SU-DHL-6 (cell line): ENCODE results near the gene STK38L.

Source experiments
- H2AFZ ChIP-seq: fragments of 200-600 bp; sonication (generic); 2 replicates; pipeline ENCODE4 v1.6.1; 2014; ENCODE audit warnings: low read depth, mild to moderate bottlenecking, moderate library complexity, mixed read lengths, antibody characterized with exemption, low read length; ENCODE audit not compliant: severe bottlenecking
- H3F3A ChIP-seq: fragments of 200-600 bp; shearing (Covaris generic); 2 replicates; pipeline ENCODE4 v1.6.0; 2016; ENCODE audit warnings: antibody characterized with exemption, mild to moderate bottlenecking; ENCODE audit not compliant: insufficient read depth
- H3K27ac ChIP-seq: fragments of 200-600 bp; sonication (generic); 2 replicates; pipeline ENCODE4 v1.5.1; 2016; ENCODE audit warnings: low read depth, mild to moderate bottlenecking, low read length, moderate library complexity, mixed read lengths
- H3K27me3 ChIP-seq: fragments of 200-600 bp; sonication (generic), shearing (Covaris generic); 2 replicates; pipeline ENCODE4 v1.6.0; 2014; ENCODE audit warnings: mild to moderate bottlenecking, low read length
- H3K36me3 ChIP-seq: fragments of 200-600 bp; sonication (generic); 2 replicates; pipeline ENCODE4 v1.6.1; 2014; ENCODE audit warnings: mild to moderate bottlenecking, low read length, mixed read lengths
- H3K4me2 ChIP-seq: fragments of 300-600, 200-600 bp; shearing (Covaris generic), sonication (generic); 2 replicates; pipeline ENCODE4 v1.6.0; 2014; ENCODE audit warnings: low read length, low read depth, mild to moderate bottlenecking; ENCODE audit not compliant: poor library complexity, severe bottlenecking
- H3K4me3 ChIP-seq: fragments of 200-600 bp; sonication (generic); 2 replicates; pipeline ENCODE4 v1.5.1; 2014; ENCODE audit warnings: antibody characterized with exemption, low read length, mild to moderate bottlenecking, mixed read lengths; ENCODE audit not compliant: insufficient read depth, poor library complexity, severe bottlenecking
- H3K79me2 ChIP-seq: fragments of 200-600 bp; sonication (generic); 2 replicates; pipeline ENCODE4 v1.6.1; 2014; ENCODE audit warnings: mild to moderate bottlenecking, low read length, moderate library complexity; ENCODE audit not compliant: insufficient read depth
- H3K9ac ChIP-seq: fragments of 200-600 bp; sonication (generic); 2 replicates; pipeline ENCODE4 v1.7.0; 2014; ENCODE audit warnings: mild to moderate bottlenecking, low read length
- H3K9me2 ChIP-seq: fragments of 200-600 bp; sonication (generic); replicated peaks from 2 replicates; pipeline ENCODE4 v1.6.1; 2014; ENCODE audit warnings: low read length; ENCODE audit not compliant: insufficient read depth
- H3K9me3 ChIP-seq: fragments of 200-600 bp; sonication (generic); 2 replicates; pipeline ENCODE4 v1.6.1; 2014; ENCODE audit warnings: low read length, mixed read lengths; ENCODE audit not compliant: insufficient read depth
- H4K20me1 ChIP-seq: fragments of 200-600 bp; sonication (generic); 2 replicates; pipeline ENCODE4 v1.6.1; 2014; ENCODE audit warnings: low read depth, mild to moderate bottlenecking, antibody characterized with exemption, low read length, moderate library complexity, mixed read lengths
- CTCF ChIP-seq: fragments of 200-600 bp; sonication (generic); IDR thresholded peaks from one replicate; pipeline ENCODE4 v1.5.1; 2017; ENCODE audit warnings: antibody characterized with exemption, mild to moderate bottlenecking, low read length, moderate library complexity; ENCODE audit not compliant: insufficient read depth, poor library complexity, severe bottlenecking
- EZH2phosphoT487 ChIP-seq: fragments of 200-600 bp; sonication (generic), shearing (Covaris generic); conservative IDR thresholded peaks from 2 replicates; pipeline ENCODE4 v1.6.1; 2018; ENCODE audit warnings: mild to moderate bottlenecking, antibody characterized with exemption, low read length, moderate library complexity, mixed read lengths

The STK38L gene

GRCh38 chr12:27284751-27285150 is 40.7 kb downstream of the STK38L start:
- H2AFZ ChIP-seq: no peak overlapping the region
- no peaks in the 10 kb centered on the region for H3F3A ChIP-seq
- no peaks in the 10 kb centered on the region for H3K9me2 ChIP-seq
- H3K9ac ChIP-seq: no peak overlapping the region
- no peak overlapping the region for H3K4me2 ChIP-seq
- H3K9me3 ChIP-seq: no peaks in the 10 kb centered on the region
- no peaks in the 10 kb centered on the region for H3K79me2 ChIP-seq
- no peaks in the 10 kb centered on the region for H3K36me3 ChIP-seq
- H3K27ac ChIP-seq: no peak overlapping the region
- H4K20me1 ChIP-seq: no peaks in the 10 kb centered on the region
- TF ChIP-seq EZH2phosphoT487: no peak
- no peak for TF ChIP-seq CTCF
- no peak overlapping the region for H3K4me3 ChIP-seq
- H3K27me3 ChIP-seq: no peaks in the 10 kb centered on the region

- H3K4me2 ChIP-seq: no peak overlapping the region
- H3K9me2 ChIP-seq: no peaks in the 10 kb centered on the region
- H3K4me3 ChIP-seq: no peak overlapping the region
- no peaks in the 10 kb centered on the region for H3K79me2 ChIP-seq
- H3K27ac ChIP-seq: no peak overlapping the region
- no peak overlapping the region for H2AFZ ChIP-seq
- TF ChIP-seq CTCF (no peak), EZH2phosphoT487 (no peak)
- H4K20me1 ChIP-seq: no peaks in the 10 kb centered on the region
- no peaks in the 10 kb centered on the region for H3K27me3 ChIP-seq
- H3K9ac ChIP-seq: no peak overlapping the region
- no peaks in the 10 kb centered on the region for H3F3A ChIP-seq
- H3K36me3 ChIP-seq: no peaks in the 10 kb centered on the region
- no peaks in the 10 kb centered on the region for H3K9me3 ChIP-seq
Measured at GRCh38 chr12:27285403-27285802, 41.3 kb downstream of the STK38L start.

GRCh38 chr12:27289414-27289813 is 45.3 kb downstream of the STK38L start:
- Histone ChIP-seq H4K20me1 (no peaks in the 10 kb centered on the region), H3K4me3 (no peak overlapping the region), H3K27me3 (no peaks in the 10 kb centered on the region), H3K9me3 (no peaks in the 10 kb centered on the region), H3F3A (no peaks in the 10 kb centered on the region), H3K9ac (no peak overlapping the region), H3K79me2 (no peaks in the 10 kb centered on the region), H3K36me3 (no peaks in the 10 kb centered on the region), H3K9me2 (no peaks in the 10 kb centered on the region), H2AFZ (no peak overlapping the region), H3K27ac (no peak overlapping the region), H3K4me2 (no peak overlapping the region)
- TF ChIP-seq EZH2phosphoT487 (no peak), CTCF (no peak)
